Trophoblast cell (in vitro differentiated cells and primary cell): ENCODE results near the gene IDI1.

Source experiments
- DNase-seq, 2 donors: peaks; one replicate each; pipeline ENCODE4 v3.0.0-alpha.2; 2016
- H2AFZ ChIP-seq: 2 replicates; pipeline ENCODE4 v1.6.1; 2013; ENCODE audit warnings: low read length, moderate library complexity, mild to moderate bottlenecking; ENCODE audit not compliant: insufficient read depth, poor library complexity
- H2AK5ac ChIP-seq: 2 replicates; pipeline ENCODE4 v1.6.1; 2013; ENCODE audit warnings: mild to moderate bottlenecking, low read length
- H2BK120ac ChIP-seq: 2 replicates; pipeline ENCODE4 v1.6.1; 2013; ENCODE audit warnings: low read length, mild to moderate bottlenecking, moderate library complexity; ENCODE audit not compliant: insufficient read depth, poor library complexity
- H2BK12ac ChIP-seq: 2 replicates; pipeline ENCODE4 v1.6.1; 2013; ENCODE audit warnings: mild to moderate bottlenecking, low read length, moderate library complexity
- H2BK5ac ChIP-seq: 2 replicates; pipeline ENCODE4 v1.6.1; 2013; ENCODE audit warnings: low read length, low read depth, moderate library complexity, mild to moderate bottlenecking; ENCODE audit not compliant: poor library complexity
- H3K14ac ChIP-seq: 2 replicates; pipeline ENCODE4 v1.6.1; 2013; ENCODE audit warnings: mild to moderate bottlenecking, low read length
- H3K18ac ChIP-seq: 2 replicates; pipeline ENCODE4 v1.6.1; 2013; ENCODE audit warnings: mild to moderate bottlenecking, low read length
- H3K23ac ChIP-seq: 2 replicates; pipeline ENCODE4 v1.6.1; 2013; ENCODE audit warnings: low read length
- H3K27ac ChIP-seq: 2 replicates; pipeline ENCODE4 v1.5.1; 2013; ENCODE audit warnings: low read depth, mild to moderate bottlenecking, inconsistent platforms, low read length, moderate library complexity
- H3K27me3 ChIP-seq: 2 replicates; pipeline ENCODE4 v1.6.1; 2013; ENCODE audit warnings: inconsistent platforms, mild to moderate bottlenecking, low read length, moderate library complexity; ENCODE audit not compliant: insufficient read depth
- H3K36me3 ChIP-seq, 2 experiments: 1 replicate in 1 of 2; 2 replicates in 1 of 2; pipeline ENCODE4 v1.6.1; 2013; ENCODE audit warnings: low read length in 2 of 2, mild to moderate bottlenecking in 2 of 2, moderate library complexity in 1 of 2; ENCODE audit not compliant: insufficient read depth in 2 of 2, control insufficient read depth in 1 of 2
- H3K4ac ChIP-seq: 2 replicates; pipeline ENCODE4 v1.6.1; 2013; ENCODE audit warnings: low read depth, mild to moderate bottlenecking, low read length, moderate library complexity
- H3K4me1 ChIP-seq, 2 experiments: 1 replicate in 1 of 2; 2 replicates in 1 of 2; pipeline ENCODE4 v1.6.1; 2013; ENCODE audit warnings: low read length in 2 of 2, mild to moderate bottlenecking in 2 of 2, moderate library complexity in 1 of 2; ENCODE audit not compliant: insufficient read depth in 2 of 2, control insufficient read depth in 1 of 2
- H3K4me2 ChIP-seq: 2 replicates; pipeline ENCODE4 v1.6.1; 2013; ENCODE audit warnings: inconsistent platforms, mild to moderate bottlenecking, low read length, moderate library complexity
- H3K4me3 ChIP-seq: 2 replicates; pipeline ENCODE4 v1.5.1; 2013; ENCODE audit warnings: mild to moderate bottlenecking, low read depth, low read length, inconsistent platforms
- H3K79me1 ChIP-seq: one replicate; pipeline ENCODE4 v1.6.1; 2013; ENCODE audit warnings: low read length
- H3K79me2 ChIP-seq: 2 replicates; pipeline ENCODE4 v1.6.1; 2013; ENCODE audit warnings: low read length, mild to moderate bottlenecking; ENCODE audit not compliant: control insufficient read depth, insufficient read depth, poor library complexity
- H3K9ac ChIP-seq: 2 replicates; pipeline ENCODE4 v1.6.1; 2013; ENCODE audit warnings: mild to moderate bottlenecking, low read length
- H3K9me3 ChIP-seq: 2 replicates; pipeline ENCODE4 v1.6.1; 2013; ENCODE audit warnings: low read depth, mild to moderate bottlenecking, control low read depth, inconsistent platforms, low read length; ENCODE audit not compliant: insufficient read depth
- H4K12ac ChIP-seq: 2 replicates; pipeline ENCODE4 v1.6.1; 2013; ENCODE audit warnings: low read depth, mild to moderate bottlenecking, low read length, moderate library complexity
- H4K8ac ChIP-seq: 2 replicates; pipeline ENCODE4 v1.6.1; 2013; ENCODE audit warnings: low read depth, mild to moderate bottlenecking, low read length, moderate library complexity
- H4K91ac ChIP-seq: one replicate; pipeline ENCODE4 v1.6.1; 2013; ENCODE audit warnings: low read depth, mild to moderate bottlenecking, low read length, moderate library complexity
- WGBS: extraction: QIAGEN DNeasy Blood & Tissue Kit; methylation state at CpG from one replicate; pipeline ENCODE4 v1.1.7; 2013; ENCODE audit warnings: missing lambda C conversion rate; ENCODE audit not compliant: insufficient read length, insufficient coverage; ENCODE audit errors: extremely low coverage; 5-methylcytosine and 5-hydroxymethylcytosine counted together

IDI1 gene

GRCh38 chr10:1026578-1026977 lies 22.3 kb downstream of the IDI1 start:
- H2AK5ac ChIP-seq = no peak overlapping the region
- H3K36me3 ChIP-seq = no peaks in the 10 kb centered on the region
- H4K91ac ChIP-seq = no peak overlapping the region
- H3K18ac ChIP-seq = no peak overlapping the region
- WGBS = no CpG with 5 or more reads among the region's 6 CpGs
- H3K4me2 ChIP-seq = no peak overlapping the region
- no peak overlapping the region for H2BK12ac ChIP-seq
- H4K8ac ChIP-seq = no peak overlapping the region
- no peak overlapping the region for H4K12ac ChIP-seq
- no peak overlapping the region for H3K4me3 ChIP-seq
- H2AFZ ChIP-seq = no peak overlapping the region
- no peak overlapping the region for H2BK5ac ChIP-seq
- no peak overlapping the region for H3K27ac ChIP-seq
- H3K79me2 ChIP-seq = no peaks in the 10 kb centered on the region
- H3K4me1 ChIP-seq = no peaks in the 10 kb centered on the region
- no peak overlapping the region for H3K23ac ChIP-seq
- H3K79me1 ChIP-seq = no peaks in the 10 kb centered on the region
- no peak overlapping the region for H3K9ac ChIP-seq
- DNase-seq = no peak
- no peaks in the 10 kb centered on the region for H3K27me3 ChIP-seq
- no peak overlapping the region for H3K4ac ChIP-seq
- H2BK120ac ChIP-seq = no peak overlapping the region
- no peaks in the 10 kb centered on the region for H3K9me3 ChIP-seq
- H3K14ac ChIP-seq = no peak overlapping the region

- Histone ChIP-seq H3K27me3 (no peaks in the 10 kb centered on the region), H3K36me3 (no peaks in the 10 kb centered on the region), H2AFZ (no peak within 1 kb of the TSS), H4K91ac (no peak within 1 kb of the TSS), H3K14ac (no peak within 1 kb of the TSS), H3K79me1 (no peaks in the 10 kb centered on the region), H4K12ac (no peak within 1 kb of the TSS), H3K4me2 (no peak within 1 kb of the TSS), H3K23ac (no peak within 1 kb of the TSS), H2AK5ac (no peak within 1 kb of the TSS), H3K4me3 (no peak within 1 kb of the TSS), H4K8ac (no peak within 1 kb of the TSS), H2BK12ac (no peak within 1 kb of the TSS), H3K4me1 (no peaks in the 10 kb centered on the region), H3K9ac (no peak within 1 kb of the TSS), H3K18ac (no peak within 1 kb of the TSS), H3K27ac (no peak within 1 kb of the TSS), H3K4ac (no peak within 1 kb of the TSS), H3K79me2 (no peaks in the 10 kb centered on the region), H2BK120ac (no peak within 1 kb of the TSS), H2BK5ac (no peak within 1 kb of the TSS), H3K9me3 (no peaks in the 10 kb centered on the region)
- no peak for DNase-seq
- no CpG with 5 or more reads among the region's 1 CpG for WGBS
Observed at GRCh38 chr10:1025683-1026082, 23.2 kb downstream of the IDI1 start, which contains the start of gene IDI2. Gene IDI2 (minus strand): TSS chr10:1025859. CDS start chr10:1024723, 1,136 bp downstream.

- Histone ChIP-seq H3K9me3 (no peaks in the 10 kb centered on the region), H2AK5ac (no peak overlapping the region), H4K91ac (no peak overlapping the region), H3K27ac (no peak overlapping the region), H3K4me2 (no peak overlapping the region), H4K8ac (no peak overlapping the region), H3K4me3 (no peak overlapping the region), H2BK12ac (no peak overlapping the region), H2BK120ac (no peak overlapping the region), H3K79me2 (no peaks in the 10 kb centered on the region), H3K4ac (no peak overlapping the region), H3K36me3 (peaks cover 8 to 10% of the 10 kb centered on the region in 2 experiments), H3K9ac (no peak overlapping the region), H2AFZ (no peak overlapping the region), H4K12ac (no peak overlapping the region), H3K18ac (no peak overlapping the region), H3K27me3 (no peaks in the 10 kb centered on the region), H3K4me1 (no peaks in the 10 kb centered on the region), H3K14ac (no peak overlapping the region), H3K23ac (no peak overlapping the region), H3K79me1 (no peaks in the 10 kb centered on the region), H2BK5ac (no peak overlapping the region)
- DNase-seq = no peak
- no CpG with 5 or more reads among the region's 12 CpGs for WGBS
Observed at GRCh38 chr10:1024103-1024502, 24.8 kb downstream of the IDI1 start.

- Histone ChIP-seq H3K27me3 (no peaks in the 10 kb centered on the region), H2BK12ac (no peak overlapping the region), H3K36me3 (peaks cover 16 to 17% of the 10 kb centered on the region in 2 experiments), H4K8ac (no peak overlapping the region), H3K79me1 (no peaks in the 10 kb centered on the region), H4K91ac (no peak overlapping the region), H3K4me3 (no peak overlapping the region), H3K4me1 (no peaks in the 10 kb centered on the region), H2BK5ac (no peak overlapping the region), H3K4me2 (no peak overlapping the region), H2BK120ac (no peak overlapping the region), H3K9ac (no peak overlapping the region), H3K23ac (no peak overlapping the region), H2AK5ac (no peak overlapping the region), H3K18ac (no peak overlapping the region), H4K12ac (no peak overlapping the region), H3K79me2 (no peaks in the 10 kb centered on the region), H3K9me3 (no peaks in the 10 kb centered on the region), H3K27ac (no peak overlapping the region), H3K14ac (no peak overlapping the region), H2AFZ (no peak overlapping the region), H3K4ac (no peak overlapping the region)
- WGBS = no CpG with 5 or more reads among the region's 12 CpGs
- DNase-seq = peak in 1 of 2 donors; percentile 11
Observed at GRCh38 chr10:1022413-1022812, 26.5 kb downstream of the IDI1 start.
